ENCODE measurements around the gene JAML. TPM values are rescaled to one million over a fixed set of nuclear protein-coding genes. Genes with fewer than 3 reads are reported as not detected.

The JAML gene
- total RNA-seq, 1 donor, result not detected

- Histone ChIP-seq H3K36me3 (ENCODE audit: insufficient read depth, low read length) (no peaks in the 10 kb centered on the region), H3K4me3 (ENCODE audit: insufficient read depth, low read length) (no peak overlapping the region), H4K20me1 (ENCODE audit: insufficient read depth, low read length) (no peaks in the 10 kb centered on the region), H3K4me1 (ENCODE audit: insufficient read depth, low read length) (no peaks in the 10 kb centered on the region), H3K9me3 (ENCODE audit: low read depth, low read length) (no peaks in the 10 kb centered on the region), H3K4me2 (ENCODE audit: insufficient read depth, low read length) (no peak overlapping the region), H3K27ac (ENCODE audit: low read depth, low read length) (no peak overlapping the region), H3K27me3 (ENCODE audit: insufficient read depth, low read length) (peaks cover 25% of the 10 kb centered on the region), H3K79me2 (ENCODE audit: insufficient read depth, low read length) (no peaks in the 10 kb centered on the region), H2AFZ (ENCODE audit: low read length) (no peak overlapping the region)
- no peak for TF ChIP-seq CTCF (IDR thresholded peaks at IDR 0.05; ENCODE audit: extremely low read depth, low read depth, low read length)
- DNase-seq (ENCODE audit: insufficient read length, low spot score, missing footprints), result no peak
Observed at GRCh38 chr11:118199135-118199534, 25.7 kb downstream of the JAML start.

GRCh38 chr11:118198370-118198769, 26.4 kb downstream of the JAML start:
- no peaks in the 10 kb centered on the region for H3K4me1 ChIP-seq (ENCODE audit: insufficient read depth, low read length)
- peak; percentile 88 for TF ChIP-seq CTCF (IDR thresholded peaks at IDR 0.05; ENCODE audit: extremely low read depth, low read depth, low read length)
- DNase-seq (ENCODE audit: insufficient read length, low spot score, missing footprints), result peak; percentile 84
- H3K4me3 ChIP-seq (ENCODE audit: insufficient read depth, low read length), result no peak overlapping the region
- no peak overlapping the region for H3K27ac ChIP-seq (ENCODE audit: low read depth, low read length)
- H3K36me3 ChIP-seq (ENCODE audit: insufficient read depth, low read length), result no peaks in the 10 kb centered on the region
- peaks cover 25% of the 10 kb centered on the region for H3K27me3 ChIP-seq (ENCODE audit: insufficient read depth, low read length)
- no peaks in the 10 kb centered on the region for H3K9me3 ChIP-seq (ENCODE audit: low read depth, low read length)
- no peaks in the 10 kb centered on the region for H4K20me1 ChIP-seq (ENCODE audit: insufficient read depth, low read length)
- H3K4me2 ChIP-seq (ENCODE audit: insufficient read depth, low read length), result no peak overlapping the region
- H2AFZ ChIP-seq (ENCODE audit: low read length), result no peak overlapping the region
- H3K79me2 ChIP-seq (ENCODE audit: insufficient read depth, low read length), result no peaks in the 10 kb centered on the region

- Histone ChIP-seq H3K79me2 (ENCODE audit: insufficient read depth, low read length) (no peaks in the 10 kb centered on the region), H3K4me3 (ENCODE audit: insufficient read depth, low read length) (no peak overlapping the region), H2AFZ (ENCODE audit: low read length) (no peak overlapping the region)
Observed at GRCh38 chr11:118194835-118195627, 29.8 kb downstream of the JAML start.

More at GRCh38 chr11:118194835-118195627, 29.8 kb downstream of the JAML start:
- H4K20me1 ChIP-seq (ENCODE audit: insufficient read depth, low read length), result no peaks in the 10 kb centered on the region
- no peaks in the 10 kb centered on the region for H3K36me3 ChIP-seq (ENCODE audit: insufficient read depth, low read length)
- H3K9me3 ChIP-seq (ENCODE audit: low read depth, low read length), result no peaks in the 10 kb centered on the region
- no peak overlapping the region for H3K4me2 ChIP-seq (ENCODE audit: insufficient read depth, low read length)
- no peak for TF ChIP-seq CTCF (IDR thresholded peaks at IDR 0.05; ENCODE audit: extremely low read depth, low read depth, low read length)
- no peaks in the 10 kb centered on the region for H3K4me1 ChIP-seq (ENCODE audit: insufficient read depth, low read length)
- H3K27me3 ChIP-seq (ENCODE audit: insufficient read depth, low read length), result peaks cover 14% of the 10 kb centered on the region
- DNase-seq (ENCODE audit: insufficient read length, low spot score, missing footprints), result no peak
- no peak overlapping the region for H3K27ac ChIP-seq (ENCODE audit: low read depth, low read length)

Measured in osteoblast (primary cell).